Transverse colon (tissue), 4 donors: Measurements from ENCODE around the gene TAF4. TPM values are rescaled to one million over a fixed set of nuclear protein-coding genes. Genes with fewer than 3 reads are reported as not detected.

Experiments used
- DNase-seq: peaks from one replicate; pipeline ENCODE4 v3.0.0-alpha.2; 2019
- H3K27ac ChIP-seq, 4 donors: fragments of 200-600 bp; sonication (generic); 2 replicates each; pipeline ENCODE4 v1.5.1; 2016 to 2018; ENCODE audit warnings: inconsistent platforms in 4 of 4
- H3K27me3 ChIP-seq: fragments of 200-600 bp; sonication (generic); 2 replicates; pipeline ENCODE4 v1.5.1; 2017; ENCODE audit warnings: inconsistent platforms
- H3K36me3 ChIP-seq, 4 donors: fragments of 200-600 bp; sonication (generic); 2 replicates each; pipeline ENCODE4 v1.5.1; 2017 to 2019; ENCODE audit warnings: inconsistent platforms in 4 of 4
- H3K4me1 ChIP-seq, 4 donors: fragments of 200-600 bp; sonication (generic); 2 replicates each; pipeline ENCODE4 v1.5.1; 2017 to 2020; ENCODE audit warnings: inconsistent platforms in 4 of 4
- H3K4me3 ChIP-seq, 4 donors: fragments of 200-600 bp; sonication (generic); 1 replicate in 1 of 4; 2 replicates in 3 of 4; pipeline versions ENCODE4 v1.5.1 to v1.6.1; 2017 to 2019; ENCODE audit warnings: inconsistent platforms in 4 of 4
- H3K9me3 ChIP-seq, 2 donors: fragments of 200-600 bp; sonication (generic); 2 replicates each; pipeline ENCODE4 v1.5.1; 2017 to 2019; ENCODE audit warnings: inconsistent platforms in 2 of 2
- CTCF ChIP-seq, 5 experiments: fragments of 200-600 bp in 3 of 5; fragments of 450-650 bp in 2 of 5; sonication (generic) in 3 of 5; IDR thresholded peaks; 1 replicate in 2 of 5; 2 replicates in 3 of 5; pipeline ENCODE4 v1.5.1; 2016 to 2017; ENCODE audit warnings: antibody characterized with exemption in 5 of 5, inconsistent platforms in 3 of 5, mild to moderate bottlenecking in 2 of 5, moderate library complexity in 1 of 5
- EP300 ChIP-seq: sonication (generic); formaldehyde crosslinking; IDR thresholded peaks from one replicate; pipeline ENCODE4 v1.6.1; 2017; ENCODE audit warnings: antibody characterized with exemption, low read depth
- POLR2A ChIP-seq: fragments of 450-650 bp; IDR thresholded peaks from one replicate; pipeline ENCODE4 v1.6.1; 2016; ENCODE audit warnings: antibody characterized with exemption, mild to moderate bottlenecking, moderate library complexity
- POLR2AphosphoS5 ChIP-seq, 3 donors: sonication (generic); formaldehyde crosslinking; IDR thresholded peaks; one replicate each; pipeline ENCODE4 v1.6.1; 2016; ENCODE audit warnings: antibody characterized with exemption in 3 of 3
- WGBS, 2 donors: methylation state at CpG; one replicate each; pipeline ENCODE4 v1.1.5; 2018; ENCODE audit warnings: low coverage in 1 of 2; 5-methylcytosine and 5-hydroxymethylcytosine counted together
- in situ Hi-C, 4 donors: fragments of 200-750 bp; cut with MboI; loops; one replicate each; pipeline versions ENCODE4 v1.15.0 to v1.15.1; 2017; ENCODE audit warnings: low sequenced_read_pairs in 3 of 4, low pct_ligation_motif_present in 1 of 4, low pct_unique_long_range_greater_than_20kb in 1 of 4
- intact Hi-C: fragments of 100-400 bp; cut with DNase I; formaldehyde crosslinking; loops from one replicate; pipeline ENCODE4 v1.15.1; 2023; ENCODE audit warnings: low total_unique reads
- total RNA-seq, 4 donors: library from RNA; depleted of rRNA; stranded (reverse); fragments of >200 nt; gene quantifications; one replicate each; pipeline ENCODE4 v1.1.0, GENCODE V29; 2016

The TAF4 gene
- total RNA-seq, 4 donors from 2014 or later, result 18.9 to 39.5 (median 24.3) TPM

- DNase-seq, result no peak
- Histone ChIP-seq H3K27me3 (no peaks in the 10 kb centered on the region), H3K4me1 (peaks cover 0 to 11% (median 0%) of the 10 kb centered on the region in 4 donors), H3K36me3 (no peaks in the 10 kb centered on the region), H3K9me3 (no peaks in the 10 kb centered on the region), H3K4me3 (no peak overlapping the region), H3K27ac (no peak overlapping the region)
- no peak for TF ChIP-seq POLR2AphosphoS5 (IDR thresholded peaks at IDR 0.05)
- no peak for TF ChIP-seq EP300
- no peak for TF ChIP-seq CTCF (IDR thresholded peaks at IDR 0.05)
- no peak for TF ChIP-seq POLR2A
- intact Hi-C loops, result no loop called here
- 90% methylated on average over 13 of the region's 13 CpGs; no CpG with 5 or more reads in 1 of the 2 donors for WGBS, 2 donors
- in situ Hi-C loops, result no loop called here
Observed at GRCh38 chr20:62052336-62052841, 13.3 kb downstream of the TAF4 start.

- TF ChIP-seq EP300, result no peak
- TF ChIP-seq POLR2AphosphoS5 (IDR thresholded peaks at IDR 0.05), result no peak
- TF ChIP-seq POLR2A, result no peak
- no peak for TF ChIP-seq CTCF (IDR thresholded peaks at IDR 0.05)
- WGBS, 2 donors, result 94% methylated on average over 13 of the region's 17 CpGs; no CpG with 5 or more reads in 1 of the 2 donors
- no peak overlapping the region for H3K4me3 ChIP-seq
Observed at GRCh38 chr20:62051546-62052255, 14.0 kb downstream of the TAF4 start.

GRCh38 chr20:62051144-62051543 is 14.5 kb downstream of the TAF4 start:
- H3K27me3 ChIP-seq, result no peaks in the 10 kb centered on the region
- no peak overlapping the region for H3K27ac ChIP-seq
- no peak for DNase-seq
- H3K4me1 ChIP-seq, result peaks cover 0 to 11% (median 0%) of the 10 kb centered on the region in 4 donors
- H3K36me3 ChIP-seq, result no peaks in the 10 kb centered on the region
- intact Hi-C loops, result no loop called here
- WGBS, 2 donors, result 59% methylated on average over 12 of the region's 16 CpGs; no CpG with 5 or more reads in 1 of the 2 donors
- H3K4me3 ChIP-seq, result no peak overlapping the region
- TF ChIP-seq POLR2AphosphoS5 (IDR thresholded peaks at IDR 0.05) (no peak), EP300 (no peak), POLR2A (no peak), CTCF (IDR thresholded peaks at IDR 0.05) (no peak)
- no peaks in the 10 kb centered on the region for H3K9me3 ChIP-seq
- in situ Hi-C loops, result no loop called here

More at GRCh38 chr20:62051546-62052255, 14.0 kb downstream of the TAF4 start:
- DNase-seq, result no peak
- intact Hi-C loops, result no loop called here
- H3K9me3 ChIP-seq, result no peaks in the 10 kb centered on the region
- no peaks in the 10 kb centered on the region for H3K27me3 ChIP-seq
- in situ Hi-C loops, result no loop called here
- H3K27ac ChIP-seq, result no peak overlapping the region
- H3K36me3 ChIP-seq, result no peaks in the 10 kb centered on the region
- peaks cover 0 to 11% (median 0%) of the 10 kb centered on the region in 4 donors for H3K4me1 ChIP-seq

GRCh38 chr20:62050166-62051120 is 15.2 kb downstream of the TAF4 start:
- Histone ChIP-seq H3K4me3 (no peak overlapping the region), H3K4me1 (peaks cover 0 to 11% (median 0%) of the 10 kb centered on the region in 4 donors), H3K27me3 (no peaks in the 10 kb centered on the region), H3K36me3 (no peaks in the 10 kb centered on the region), H3K27ac (no peak overlapping the region), H3K9me3 (no peaks in the 10 kb centered on the region)
- in situ Hi-C loops, result no loop called here
- no peak for TF ChIP-seq POLR2AphosphoS5 (IDR thresholded peaks at IDR 0.05)
- no peak for TF ChIP-seq POLR2A
- no peak for TF ChIP-seq EP300
- no peak for TF ChIP-seq CTCF (IDR thresholded peaks at IDR 0.05)
- 69% methylated on average over 17 of the region's 18 CpGs; no CpG with 5 or more reads in 1 of the 2 donors for WGBS, 2 donors
- intact Hi-C loops, result no loop called here
- DNase-seq, result no peak
